OCI-LY1 (cell line): ENCODE data around the gene PRKCB.

ENCODE experiments used
- EZH2 ChIP-seq: fragments of 200-600 bp; sonication (generic), shearing (Covaris generic); IDR thresholded peaks from 2 replicates; pipeline ENCODE4 v1.8.0; 2017; ENCODE audit warnings: borderline replicate concordance, mixed run types, mild to moderate bottlenecking, antibody characterized with exemption, low read length, moderate library complexity, mixed read lengths
- TF ChIP-seq, protein P1 (sequence below): fragments of 200-600 bp; sonication (generic), shearing (Covaris generic); IDR thresholded peaks from 2 replicates; pipeline ENCODE4 v1.5.1; 2017; ENCODE audit warnings: mild to moderate bottlenecking, antibody characterized with exemption, low read length, moderate library complexity, mixed read lengths

DNA sequence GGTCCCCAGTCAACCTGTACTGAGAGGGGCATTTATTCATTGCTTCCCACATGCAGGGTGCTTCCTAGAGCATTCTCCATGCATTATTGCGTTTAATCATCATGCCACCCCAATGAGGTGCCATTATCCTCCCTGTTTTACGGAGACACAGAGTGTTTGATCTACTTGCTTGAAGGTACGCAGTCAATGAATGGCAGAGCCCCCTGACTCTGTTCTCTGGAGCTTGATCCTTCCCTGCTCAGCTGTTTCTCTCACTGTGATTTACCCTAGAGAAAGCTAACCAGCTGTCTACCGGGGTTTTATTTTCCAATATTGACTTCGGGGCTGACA, 117.2 kb downstream of the PRKCB start:
- TF ChIP-seq, protein P1, sequence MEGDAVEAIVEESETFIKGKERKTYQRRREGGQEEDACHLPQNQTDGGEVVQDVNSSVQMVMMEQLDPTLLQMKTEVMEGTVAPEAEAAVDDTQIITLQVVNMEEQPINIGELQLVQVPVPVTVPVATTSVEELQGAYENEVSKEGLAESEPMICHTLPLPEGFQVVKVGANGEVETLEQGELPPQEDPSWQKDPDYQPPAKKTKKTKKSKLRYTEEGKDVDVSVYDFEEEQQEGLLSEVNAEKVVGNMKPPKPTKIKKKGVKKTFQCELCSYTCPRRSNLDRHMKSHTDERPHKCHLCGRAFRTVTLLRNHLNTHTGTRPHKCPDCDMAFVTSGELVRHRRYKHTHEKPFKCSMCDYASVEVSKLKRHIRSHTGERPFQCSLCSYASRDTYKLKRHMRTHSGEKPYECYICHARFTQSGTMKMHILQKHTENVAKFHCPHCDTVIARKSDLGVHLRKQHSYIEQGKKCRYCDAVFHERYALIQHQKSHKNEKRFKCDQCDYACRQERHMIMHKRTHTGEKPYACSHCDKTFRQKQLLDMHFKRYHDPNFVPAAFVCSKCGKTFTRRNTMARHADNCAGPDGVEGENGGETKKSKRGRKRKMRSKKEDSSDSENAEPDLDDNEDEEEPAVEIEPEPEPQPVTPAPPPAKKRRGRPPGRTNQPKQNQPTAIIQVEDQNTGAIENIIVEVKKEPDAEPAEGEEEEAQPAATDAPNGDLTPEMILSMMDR: no peak
- TF ChIP-seq EZH2: no peak
